Stimulated activated CD8-positive, alpha-beta memory T cell treated with anti-CD3 and anti-CD28 coated beads, Interleukin-15, amount 100 ng/mL, for 48 hours (primary cell): ENCODE results near the gene GLP1R.

Experiments used
- DNase-seq, 2 donors: peaks; one replicate each; pipeline ENCODE4 v3.0.0-alpha.2; 2020; ENCODE audit warnings: low read depth in 2 of 2

GLP1R gene

DNA sequence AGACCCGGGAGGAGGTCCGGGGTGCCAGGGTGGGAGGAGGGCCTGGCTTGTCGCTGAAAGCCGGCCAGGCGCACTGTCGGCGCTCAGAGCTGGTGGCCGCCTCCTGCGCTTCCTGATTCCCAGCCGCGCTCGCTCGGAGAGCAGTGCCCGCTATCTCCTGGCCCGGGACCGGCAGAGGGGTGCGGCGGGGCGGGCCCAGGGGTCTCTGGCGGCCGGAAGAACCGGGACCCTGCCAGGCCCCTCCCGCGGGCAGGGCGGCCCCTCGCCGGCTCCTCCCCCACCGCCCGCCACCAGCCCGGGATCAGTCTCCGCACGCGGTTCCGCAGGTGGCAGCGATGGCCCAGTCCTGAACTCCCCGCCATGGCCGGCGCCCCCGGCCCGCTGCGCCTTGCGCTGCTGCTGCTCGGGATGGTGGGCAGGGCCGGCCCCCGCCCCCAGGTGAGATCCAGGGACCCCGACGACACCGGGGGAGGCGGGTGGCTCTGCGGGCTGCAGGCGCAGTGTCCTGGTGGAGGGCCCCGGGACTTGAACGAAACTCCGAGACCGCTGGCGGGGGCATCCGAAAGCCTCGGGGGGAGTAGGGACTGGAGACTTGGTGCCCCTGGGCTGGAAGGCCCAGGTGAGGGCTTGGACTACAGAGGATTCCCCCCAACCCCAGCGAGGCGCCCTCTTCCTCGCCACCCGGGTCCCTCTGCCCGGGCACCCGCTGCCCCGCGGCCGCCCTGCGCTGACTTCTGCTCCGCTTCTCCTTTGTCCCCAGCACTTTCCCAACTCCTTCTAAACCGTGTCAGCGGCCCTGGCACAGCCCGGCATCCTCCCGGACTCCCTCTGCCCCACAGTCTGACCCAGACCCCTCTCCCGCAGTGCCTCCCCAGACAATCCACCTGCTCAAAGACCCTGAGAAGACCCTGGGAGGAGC is at the start of gene GLP1R:
Gene GLP1R (plus strand): TSS at position 301 of the 919 bp plus-strand sequence. CDS start 60 bp downstream, at position 361.
- no peak for DNase-seq

DNA sequence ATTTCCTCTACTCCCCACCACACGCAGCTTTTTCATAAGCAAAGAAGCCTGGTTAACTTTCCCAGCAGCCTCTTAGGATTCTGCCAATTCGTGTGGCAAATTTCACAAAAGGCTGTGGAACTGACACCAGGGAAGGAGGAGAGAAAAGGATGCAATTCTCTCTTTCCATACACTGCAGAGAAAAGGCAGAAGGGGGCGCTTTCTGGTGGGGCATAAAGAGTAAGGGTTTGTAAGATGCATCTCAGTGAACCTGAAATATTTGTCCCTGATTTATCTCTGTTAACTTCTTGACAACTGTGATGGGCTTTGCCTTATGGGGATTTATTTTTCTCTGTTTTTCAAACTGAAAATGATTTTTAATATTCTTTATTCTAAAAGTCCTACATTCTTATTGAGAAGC is 45.5 kb upstream of the GLP1R start:
- DNase-seq: no peak

DNA sequence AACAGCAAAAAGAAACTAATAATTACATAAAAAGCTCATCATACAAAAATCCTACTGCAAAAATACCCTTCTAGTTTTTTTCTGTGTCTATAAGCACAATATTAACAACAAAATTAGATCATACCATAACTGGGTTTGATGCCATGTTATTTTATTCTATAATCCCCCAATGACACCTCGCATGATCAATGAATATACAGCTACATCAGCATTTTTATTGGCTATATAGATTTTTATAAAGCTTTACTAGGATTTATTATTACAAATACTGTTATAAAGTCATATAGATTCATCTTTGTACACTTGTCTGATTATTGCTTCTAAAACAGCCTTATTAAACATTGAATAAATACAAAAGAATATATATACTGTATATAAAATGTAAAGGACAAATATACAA is 45.1 kb upstream of the GLP1R start:
- no peak for DNase-seq

DNA sequence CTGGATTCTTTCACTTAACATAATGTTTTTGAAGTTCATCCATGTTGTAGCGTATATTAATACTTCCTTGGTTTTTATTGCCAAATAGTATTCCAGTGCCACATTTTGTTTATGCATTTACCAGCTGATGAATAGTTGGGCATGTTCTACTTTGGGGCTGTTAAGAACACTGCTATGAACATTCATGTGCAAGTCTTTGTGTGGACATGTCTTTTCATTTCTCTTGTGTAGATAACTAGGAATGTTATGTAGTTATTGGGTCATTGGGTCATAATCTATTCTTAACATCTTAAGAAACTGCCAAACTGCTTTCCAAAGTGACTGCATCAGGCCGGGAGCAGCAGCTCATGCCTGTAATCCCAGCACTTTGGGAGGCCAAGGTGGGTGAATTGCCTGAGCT is 43.8 kb upstream of the GLP1R start:
- no peak for DNase-seq

DNA sequence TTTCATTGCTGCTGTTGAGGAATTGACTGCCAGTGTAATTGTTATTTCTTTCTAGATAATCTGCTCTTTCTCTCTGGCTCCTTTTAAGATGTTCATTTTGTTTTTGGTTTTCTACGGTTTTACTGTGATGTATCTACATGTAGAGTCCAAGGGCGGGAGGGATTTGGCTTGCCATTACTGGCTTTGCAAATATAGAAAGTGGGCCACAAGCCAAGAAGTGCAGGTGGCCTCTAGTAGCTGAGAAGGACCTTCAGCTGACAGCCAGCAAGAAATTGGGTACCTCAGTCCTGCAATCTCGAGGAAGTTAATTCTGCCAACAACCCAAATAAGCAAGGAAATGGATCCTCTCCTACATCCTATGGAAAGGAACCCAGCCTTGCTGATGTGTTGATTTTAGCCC is 42.8 kb upstream of the GLP1R start:
- no peak for DNase-seq

DNA sequence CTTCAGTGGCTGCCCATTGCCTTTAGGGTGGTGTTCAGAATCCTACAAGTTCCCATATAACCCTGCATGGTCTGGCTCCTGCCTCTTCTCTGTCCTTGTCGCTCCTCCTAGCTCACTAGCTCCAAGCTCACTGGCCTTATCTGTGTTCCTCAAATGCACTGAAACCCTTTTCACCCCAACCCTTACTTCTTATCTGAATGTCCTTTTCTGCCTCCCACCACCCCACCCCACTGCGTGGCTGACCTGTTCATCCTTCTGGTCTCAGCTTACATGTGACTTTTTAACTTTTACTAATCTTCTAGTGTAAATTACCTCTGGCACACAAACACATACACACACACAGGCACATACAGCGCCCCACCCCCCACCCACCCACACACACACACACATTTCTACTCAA is 41.0 kb upstream of the GLP1R start:
- no peak for DNase-seq

DNA sequence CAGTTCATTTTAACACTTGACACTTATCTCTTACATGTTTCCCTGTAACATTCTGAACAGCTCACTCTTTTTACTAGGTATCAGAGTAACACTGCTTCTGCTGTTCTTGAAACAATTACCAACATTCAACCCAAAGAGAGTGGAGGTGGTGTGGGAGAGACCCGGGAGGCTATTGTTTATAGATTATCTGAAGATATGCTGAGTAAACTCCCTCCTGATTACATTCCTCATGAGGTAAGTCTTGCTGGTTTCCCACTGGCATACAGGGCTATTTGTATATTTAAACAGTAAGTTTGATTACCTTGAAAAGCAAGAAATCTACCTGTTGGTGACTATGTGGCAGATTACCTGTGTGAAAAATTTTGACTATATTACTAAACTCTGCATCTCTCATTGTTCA is 39.8 kb upstream of the GLP1R start:
- no peak for DNase-seq

DNA sequence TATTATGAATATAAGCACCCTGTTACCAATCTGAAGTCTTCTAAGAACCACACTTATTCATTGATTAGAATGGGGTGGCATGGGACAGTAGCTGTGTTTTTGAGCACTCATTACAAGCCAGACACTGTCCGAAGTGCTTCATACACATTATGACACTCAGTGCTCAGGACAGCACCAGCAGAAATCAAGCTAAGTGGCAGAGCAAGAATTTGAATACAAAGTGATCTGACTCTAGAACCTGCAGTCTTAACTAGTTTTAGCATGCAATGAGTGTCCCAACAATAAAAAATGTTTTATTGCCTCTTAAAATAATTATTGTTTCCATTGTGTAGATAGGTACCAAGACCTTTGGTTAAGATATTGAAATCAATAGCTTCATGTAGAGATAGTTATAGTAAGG is 39.1 kb upstream of the GLP1R start:
- DNase-seq: no peak

DNA sequence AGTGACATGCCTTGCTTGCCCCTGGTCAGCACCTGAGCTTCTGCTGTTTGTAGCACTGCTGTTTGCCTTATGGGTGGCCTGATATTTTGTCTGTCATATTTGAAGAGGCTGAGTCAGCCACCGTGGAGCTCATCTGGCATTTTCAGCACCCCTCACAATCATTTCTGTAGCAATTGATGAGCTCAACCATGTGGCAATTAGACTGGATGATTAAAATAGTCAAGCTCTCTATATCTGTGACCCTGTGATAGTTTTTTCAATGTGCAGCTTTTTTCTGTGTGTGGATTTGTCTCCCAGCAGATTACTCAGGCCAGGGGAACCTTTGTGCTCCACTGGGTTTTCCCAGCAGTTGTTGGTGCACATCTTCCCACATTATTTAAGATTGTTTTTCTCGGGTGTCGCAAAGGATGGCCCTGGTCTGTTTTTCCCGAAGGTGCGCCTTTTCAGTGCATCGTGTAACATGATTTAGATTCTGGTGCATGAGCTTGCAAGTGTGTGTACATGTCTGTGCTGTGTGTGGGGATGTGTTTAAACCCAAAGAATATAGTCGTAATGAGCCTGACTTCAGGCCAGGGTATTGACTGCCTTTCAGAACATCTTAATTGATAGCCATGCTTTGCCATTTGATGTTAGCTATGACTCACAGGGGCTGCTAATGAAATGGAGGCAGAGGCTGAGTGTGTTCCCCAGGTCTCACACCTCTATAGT is 31.6 kb upstream of the GLP1R start:
- no peak for DNase-seq

DNA sequence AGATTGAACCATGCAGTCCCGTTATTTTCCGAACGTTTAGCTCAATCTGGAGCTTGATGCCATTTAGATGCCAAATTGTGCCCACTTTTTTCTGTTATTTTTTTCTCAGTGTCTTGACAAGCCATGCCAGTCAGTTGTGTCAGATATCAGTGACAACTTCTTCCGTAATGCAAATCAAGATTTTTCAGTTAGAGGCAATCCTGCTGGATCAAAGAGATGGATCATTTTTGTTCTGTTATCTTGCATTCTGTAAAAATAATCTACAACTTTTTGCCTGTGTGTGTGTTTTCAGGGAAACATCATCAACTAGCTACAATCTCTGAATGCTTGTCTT is 31.1 kb upstream of the GLP1R start:
- DNase-seq: no peak

DNA sequence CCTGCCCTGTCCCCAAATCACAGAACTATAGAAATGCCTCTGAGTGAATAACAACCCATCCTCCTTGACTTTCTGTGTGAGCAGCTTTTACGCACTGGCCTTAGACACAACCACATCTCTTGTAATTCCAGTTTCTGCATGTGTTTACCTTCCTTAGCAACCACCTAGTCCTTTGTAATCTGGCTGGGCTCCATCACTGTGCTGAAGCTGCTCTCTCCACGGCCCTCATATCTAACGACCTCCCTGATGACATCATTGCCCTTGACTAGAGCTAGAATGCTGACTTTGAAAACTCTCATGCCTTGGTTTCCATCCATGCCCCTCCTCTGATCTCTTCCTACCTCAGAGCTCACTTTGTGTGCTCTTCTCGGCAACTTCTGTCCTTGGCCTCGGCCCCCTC is 30.5 kb upstream of the GLP1R start:
- DNase-seq: no peak

DNA sequence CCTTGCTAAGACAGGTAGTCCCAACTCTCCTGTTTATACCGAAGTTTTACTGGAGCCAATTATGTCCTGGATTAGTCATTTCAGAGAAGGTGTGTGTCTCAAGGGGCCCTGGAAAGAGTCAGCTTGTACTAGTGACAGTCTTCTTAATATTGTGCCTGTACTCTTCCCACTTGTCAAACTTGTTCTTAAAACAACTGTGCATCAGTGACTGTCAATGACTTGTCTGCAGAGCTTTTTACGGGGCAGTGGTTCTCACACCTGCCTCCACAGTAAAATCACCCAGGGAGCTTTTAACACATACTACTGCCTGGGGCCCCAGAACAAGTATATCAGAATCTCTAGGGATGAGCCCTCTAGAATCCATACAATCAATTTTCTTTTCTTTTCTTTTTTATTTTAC is 28.4 kb upstream of the GLP1R start:
- no peak for DNase-seq

DNA sequence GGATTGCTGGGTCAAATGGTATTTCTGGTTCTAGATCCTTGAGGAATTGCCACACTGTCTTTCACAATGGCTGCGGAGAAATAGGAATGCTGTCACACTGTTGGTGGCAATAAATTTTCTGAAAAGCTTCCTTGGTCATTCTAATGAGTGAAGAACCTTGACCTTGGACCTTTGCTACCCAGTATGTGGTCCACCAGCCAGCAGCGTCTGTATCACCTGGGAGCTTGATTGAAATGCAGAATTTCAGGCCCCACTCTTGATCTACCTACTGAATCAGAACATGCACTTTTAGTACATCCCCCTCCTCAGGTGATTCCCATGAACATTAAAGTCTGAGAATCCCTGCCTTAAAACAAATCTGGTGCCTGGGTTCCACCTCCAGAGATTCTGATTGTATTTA is 27.5 kb upstream of the GLP1R start:
- no peak for DNase-seq

DNA sequence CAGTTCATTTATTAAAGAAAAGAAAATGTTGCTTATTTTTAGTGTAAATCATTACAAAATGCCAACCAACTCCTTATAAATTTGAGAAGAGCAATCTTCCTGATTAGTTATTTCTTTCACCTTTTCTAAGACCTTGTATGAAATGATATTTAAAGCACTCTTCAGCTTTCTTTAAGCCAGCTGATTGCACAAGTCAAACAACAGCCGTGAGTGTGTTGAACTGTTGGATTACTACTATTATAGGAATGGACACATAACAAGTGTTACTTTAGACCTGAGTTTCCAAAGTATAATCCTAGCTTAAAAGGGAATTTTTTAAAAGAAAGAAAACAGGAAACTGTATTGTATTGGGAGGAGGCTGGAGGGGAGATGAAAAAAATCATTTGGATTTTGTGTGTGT is 26.8 kb upstream of the GLP1R start:
- DNase-seq: no peak

DNA sequence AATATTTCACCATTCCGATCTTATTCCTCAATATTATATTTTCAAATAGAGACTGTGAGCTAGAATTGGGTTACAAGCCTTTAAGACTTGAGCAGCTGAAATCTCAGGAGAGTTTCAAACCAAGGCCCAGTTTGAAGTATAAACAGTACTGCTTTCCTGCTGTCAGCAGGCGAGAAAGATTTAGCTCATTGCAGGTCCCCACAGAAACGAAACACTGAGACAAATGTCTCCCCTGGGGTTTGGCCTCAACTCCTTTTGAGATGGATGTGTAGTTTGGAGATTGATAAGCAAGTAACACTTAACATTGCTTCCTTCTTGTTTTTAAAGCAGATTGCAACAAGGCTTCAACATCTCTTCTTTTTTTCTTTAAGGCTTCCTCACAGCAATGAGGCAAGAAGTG is 22.4 kb upstream of the GLP1R start:
- no peak for DNase-seq

DNA sequence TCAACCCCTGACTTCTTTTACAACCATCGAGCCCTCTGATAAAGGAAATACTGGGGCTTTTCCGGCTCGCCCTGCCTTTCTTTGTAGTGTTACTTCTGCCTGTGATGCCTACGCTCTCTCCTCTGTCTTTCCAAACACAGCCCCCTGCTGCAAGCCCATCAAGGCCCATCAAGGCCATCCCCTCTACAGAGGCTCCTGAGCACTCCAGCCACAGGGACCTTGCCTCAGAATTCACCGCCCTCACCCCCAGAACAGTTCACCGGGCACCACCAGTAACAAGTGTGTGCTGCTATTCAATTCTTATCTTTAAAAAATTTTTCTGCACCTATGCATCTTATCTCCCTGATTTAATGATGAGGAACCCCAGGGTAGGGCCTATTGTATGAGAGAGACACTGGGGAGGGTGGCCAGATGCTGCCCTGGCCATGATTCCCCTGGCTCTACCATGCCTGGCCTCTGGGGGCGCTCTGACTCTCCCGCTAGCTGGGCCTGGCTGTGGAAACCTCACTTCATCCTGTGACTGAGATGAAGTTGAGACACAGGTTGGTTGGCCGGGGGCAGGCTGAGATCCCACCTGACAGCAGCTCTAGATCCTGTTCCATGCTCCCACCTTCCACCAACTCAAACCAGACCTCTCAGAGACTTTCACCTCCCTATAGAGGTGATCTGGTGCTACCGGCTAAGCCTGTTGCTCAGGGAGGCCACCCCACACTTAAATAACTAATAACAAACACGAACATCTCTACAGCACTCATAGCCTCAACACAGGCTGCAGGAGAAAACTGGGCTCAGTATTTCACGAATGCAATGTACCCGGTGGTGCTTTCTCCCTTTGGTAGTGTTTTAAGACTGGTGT is 19.2 kb upstream of the GLP1R start:
- DNase-seq: peak; percentile 20 to 27

DNA sequence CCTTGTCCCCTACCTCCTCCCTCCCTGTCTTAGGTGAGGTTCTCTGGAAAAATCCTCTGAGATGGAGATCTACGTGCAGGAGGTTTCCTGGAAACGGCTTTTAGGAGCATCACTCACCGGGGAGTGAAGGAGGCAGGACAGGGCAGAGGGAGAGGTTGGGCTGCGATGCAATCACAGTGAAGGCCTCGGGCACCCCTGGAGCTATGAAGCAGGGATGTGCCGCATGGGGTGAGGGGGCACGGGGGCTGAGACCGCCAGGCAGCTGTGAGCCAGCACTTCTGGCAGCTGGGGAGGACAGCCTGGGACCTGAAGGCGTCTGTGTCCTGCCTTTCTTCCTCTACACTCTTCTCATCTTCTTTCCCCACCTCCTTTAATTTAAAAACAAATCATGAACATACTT is 12.9 kb upstream of the GLP1R start:
- DNase-seq: no peak

DNA sequence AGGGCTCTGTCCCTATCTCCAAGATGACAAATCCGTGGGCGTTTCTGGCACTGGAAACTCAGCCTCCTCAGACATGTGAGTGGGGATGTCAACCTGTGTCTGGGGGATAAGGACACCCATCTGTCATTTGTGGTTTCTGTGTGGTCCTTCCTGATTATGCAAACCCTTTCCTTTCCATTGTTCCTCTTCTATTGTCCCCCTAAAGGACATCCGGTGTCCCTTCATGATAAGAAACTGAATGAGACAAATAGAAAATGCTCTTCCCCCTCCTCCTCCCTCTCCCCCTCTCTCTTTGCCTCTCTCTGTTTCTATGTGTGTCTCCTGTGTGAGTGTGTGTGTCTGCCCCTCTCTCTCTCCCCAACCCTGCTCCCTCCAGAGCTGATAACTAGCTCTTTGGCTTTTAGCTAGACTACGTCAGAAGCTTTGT is 11.5 kb upstream of the GLP1R start:
- DNase-seq: no peak

DNA sequence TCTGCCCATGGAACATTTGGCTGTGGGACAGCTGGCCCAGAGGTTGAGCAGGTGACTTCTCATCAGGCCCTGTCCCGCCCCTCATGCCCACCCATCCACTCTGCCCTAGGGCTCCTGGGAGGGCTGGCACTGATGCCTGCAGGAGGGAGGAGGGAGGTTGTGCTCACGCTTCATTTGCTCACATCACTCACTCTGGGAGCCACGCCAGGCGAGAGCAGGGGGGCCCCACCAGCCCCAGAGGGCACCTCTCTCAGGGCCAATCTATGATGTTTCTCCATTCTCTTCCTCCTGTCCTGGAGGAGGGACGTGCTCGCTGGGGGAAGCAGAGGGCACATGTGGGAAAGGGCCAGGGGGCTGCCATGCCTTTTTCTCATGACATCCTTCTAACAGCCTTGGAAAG is 10.9 kb upstream of the GLP1R start:
- DNase-seq: no peak

DNA sequence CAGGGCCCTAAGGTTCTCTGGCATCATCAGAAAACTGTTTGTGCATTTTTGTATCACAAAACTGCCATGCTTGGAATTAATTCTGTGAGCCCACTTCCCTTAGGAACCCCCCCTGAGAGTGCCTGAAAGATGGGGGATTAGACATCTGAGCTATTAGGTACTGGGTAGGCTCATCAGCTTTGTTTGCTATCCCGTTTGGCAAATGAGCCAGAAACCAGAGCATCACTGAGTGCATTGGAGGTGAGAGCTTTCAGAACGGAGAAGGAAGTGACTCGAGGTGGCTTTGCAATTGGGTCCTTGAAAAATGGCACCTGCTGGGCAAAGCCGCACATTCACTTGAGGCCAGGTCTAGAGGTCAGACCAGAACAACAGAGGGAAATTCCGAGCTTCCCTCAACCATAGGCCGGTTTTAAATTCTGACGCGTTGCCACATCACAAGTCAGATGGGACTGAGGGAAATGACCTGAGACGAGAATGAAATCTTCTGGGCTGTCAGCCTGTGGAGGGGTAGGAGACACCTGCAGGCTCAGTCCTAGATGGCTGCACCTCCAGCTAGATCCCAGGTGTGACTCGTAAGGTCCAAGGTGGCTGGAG is 8.4 kb upstream of the GLP1R start:
- no peak for DNase-seq

DNA sequence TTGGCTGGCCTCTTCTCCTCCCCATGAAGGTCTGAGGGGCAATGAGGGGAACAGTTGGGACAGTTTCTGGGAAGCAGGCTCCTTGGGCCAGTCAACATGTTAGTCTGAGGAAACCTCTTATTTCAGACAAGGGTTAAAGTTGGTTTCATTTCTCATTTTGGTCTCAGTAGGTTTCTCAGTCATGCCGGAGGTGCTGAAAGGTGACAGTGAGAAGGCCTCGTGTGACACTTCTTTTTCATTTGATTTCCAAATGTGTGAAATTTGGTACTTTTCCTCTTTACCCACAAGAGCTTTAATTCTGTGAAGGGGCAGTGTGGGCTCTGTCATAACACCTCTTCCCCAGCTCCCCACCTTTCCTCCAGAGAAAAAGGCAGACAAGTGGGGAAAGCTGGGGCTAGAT is 7.5 kb upstream of the GLP1R start:
- DNase-seq: no peak

DNA sequence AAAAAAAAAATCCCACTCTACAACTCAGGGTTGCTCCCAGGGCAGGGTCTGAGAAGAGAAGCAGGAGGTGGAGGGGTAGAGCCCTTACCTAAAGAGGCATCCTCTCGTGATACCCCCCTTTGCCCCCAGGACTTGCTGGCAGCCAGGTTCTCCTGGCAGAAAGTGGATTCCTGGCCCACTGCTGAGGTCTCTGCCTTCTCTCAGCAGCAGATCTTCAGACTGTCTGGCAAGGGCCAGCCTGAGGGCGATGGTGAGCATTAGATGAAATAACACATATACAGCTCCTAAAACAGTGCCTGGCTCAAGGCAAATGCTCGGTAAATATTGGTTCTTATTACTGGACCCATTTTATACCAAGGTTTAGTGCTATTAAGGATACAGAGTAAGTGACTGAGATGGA is 4.8 kb upstream of the GLP1R start:
- no peak for DNase-seq
